ENCODE measurements around the gene CHRNA4.

DNA sequence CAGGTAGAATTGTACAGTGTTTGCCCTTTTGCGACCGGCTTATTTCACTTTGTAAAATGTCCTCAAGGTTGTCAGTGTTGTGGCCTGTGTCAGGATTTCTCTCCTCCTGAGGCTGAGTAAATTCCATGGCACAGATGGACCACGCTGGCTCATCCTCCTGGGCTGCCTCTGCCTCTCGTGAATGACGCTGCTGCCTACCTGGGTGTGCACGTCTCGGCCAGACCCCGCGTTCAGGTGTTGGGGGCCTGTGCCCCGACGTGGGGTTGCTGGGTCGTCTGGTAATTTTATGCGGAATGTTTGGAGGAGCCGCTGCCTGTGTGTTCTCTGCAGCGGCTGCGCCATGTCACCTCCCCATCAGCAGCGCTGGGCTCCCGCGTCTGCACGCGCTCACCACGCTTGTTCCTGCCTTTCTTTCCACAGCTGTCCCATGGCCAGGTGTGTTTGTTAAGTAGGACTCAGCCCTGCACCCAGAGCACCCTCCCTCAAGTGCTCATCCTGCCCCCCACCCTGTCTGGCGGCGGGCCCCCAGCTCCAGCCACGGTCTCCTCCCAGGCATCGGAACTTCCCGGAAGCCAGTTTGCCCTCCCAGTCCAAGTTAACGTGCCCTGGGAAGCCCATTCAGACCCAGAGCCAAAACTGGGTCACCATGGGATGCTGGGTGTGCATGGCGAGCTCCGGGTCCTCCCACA, 36.1 kb upstream of the CHRNA4 start:
- TF ChIP-seq CTCF (IDR thresholded peaks at IDR 0.05), result no peak
- no peak for TF ChIP-seq POLR2A (IDR thresholded peaks at IDR 0.05)
- no peak for TF ChIP-seq EP300 (IDR thresholded peaks at IDR 0.05)
